Kasumi-1 (cell line): Measurements from ENCODE around the gene KLK1.
"Not testable (repeated sequence)": the region's sequence is repeated elsewhere in the genome, so short reads cannot be mapped to it uniquely, and the experiment has no call there.

Source experiments
- DNase-seq, 2 experiments: peaks; one replicate each; lab custom pipeline; 2025; lab: John Stamatoyannopoulos, UW

Gene KLK1

DNA sequence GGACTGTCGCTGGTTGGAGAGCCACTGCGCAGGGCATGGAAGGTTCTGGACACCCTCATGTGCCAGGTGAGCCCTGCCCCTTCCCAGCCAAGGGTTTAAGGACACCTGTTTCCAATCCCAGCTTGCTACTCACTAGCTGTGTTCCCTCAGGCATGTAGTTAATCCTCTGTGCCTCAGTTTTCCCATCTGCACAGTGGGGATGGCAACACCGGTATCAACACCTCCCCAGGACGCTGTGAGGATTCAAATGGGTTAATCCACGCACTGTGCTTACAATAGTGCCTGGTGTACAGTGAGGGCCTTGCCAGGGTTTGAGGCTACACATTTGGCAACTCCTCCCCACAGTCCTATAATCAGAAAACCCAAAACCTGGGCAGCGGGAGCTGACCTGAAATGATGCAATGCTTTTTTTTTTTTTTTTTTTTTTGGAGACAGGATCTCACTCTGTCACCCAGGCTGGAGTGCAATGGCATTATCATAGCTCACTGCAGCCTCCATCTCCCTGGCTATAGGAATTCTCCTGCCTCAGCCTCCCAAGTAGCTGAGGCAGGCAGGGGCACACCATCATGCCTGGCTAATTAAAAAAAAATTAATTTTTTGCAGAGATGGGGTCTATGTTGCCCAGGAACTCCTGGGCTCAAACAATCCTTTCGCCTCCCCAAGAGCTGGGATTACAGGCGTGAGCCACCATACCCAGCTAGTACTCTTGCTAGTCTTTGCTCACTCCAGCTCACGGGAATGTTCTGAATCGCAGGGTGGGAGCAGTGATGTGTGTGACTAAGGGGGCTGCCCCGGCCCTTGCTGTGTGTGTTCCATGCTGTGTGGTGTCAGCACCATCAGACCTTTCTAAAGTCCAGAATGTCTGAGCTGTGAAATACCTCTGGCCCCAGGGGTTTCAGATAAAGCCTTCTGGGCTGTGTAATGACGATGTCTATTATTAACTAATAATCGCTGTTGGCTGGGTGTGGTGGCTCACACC is 31.0 kb downstream of the KLK1 start:
- no peak for DNase-seq

DNA sequence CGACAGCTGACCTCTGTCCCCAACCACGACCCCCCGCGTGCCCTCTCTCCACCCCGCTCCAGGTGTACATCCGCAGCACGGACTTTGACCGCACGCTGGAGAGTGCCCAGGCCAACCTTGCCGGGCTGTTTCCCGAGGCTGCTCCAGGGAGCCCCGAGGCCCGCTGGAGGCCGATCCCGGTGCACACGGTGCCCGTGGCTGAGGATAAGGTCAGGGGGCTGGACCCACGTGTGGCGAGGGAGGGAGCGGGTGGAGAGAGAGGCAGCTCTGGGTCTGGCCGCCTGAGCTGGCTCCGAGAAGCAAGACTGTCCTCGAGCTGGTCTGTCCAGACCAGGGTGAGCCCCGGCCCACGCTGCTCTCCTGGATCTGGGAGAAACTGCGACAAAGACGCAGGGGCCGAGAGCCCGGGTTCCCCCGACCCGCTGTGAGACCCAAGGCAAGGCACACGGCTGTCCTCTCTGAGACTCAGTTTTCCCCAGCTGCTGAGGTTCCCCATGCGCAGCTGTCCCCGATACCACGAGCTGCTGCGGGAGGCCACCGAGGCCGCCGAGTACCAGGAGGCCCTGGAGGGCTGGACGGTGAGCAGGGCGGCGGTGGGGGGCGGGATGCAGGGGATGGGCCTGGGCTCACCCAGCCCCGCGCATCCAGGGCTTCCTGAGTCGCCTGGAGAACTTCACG is 31.9 kb downstream of the KLK1 start:
- DNase-seq = no peak

- no peak for DNase-seq
Observed at GRCh38 chr19:50790922-50791467, 32.6 kb downstream of the KLK1 start.

GRCh38 chr19:50790396-50790795 is 33.2 kb downstream of the KLK1 start, which contains the start of gene ACP4:
TSS of gene ACP4 (plus strand) at chr19:50790415. CDS start at chr19:50790415, 0 bp downstream.
- DNase-seq = no peak

- no peak for DNase-seq
Observed at GRCh38 chr19:50785329-50785728, 38.3 kb downstream of the KLK1 start.

GRCh38 chr19:50784710-50785109 is 38.9 kb downstream of the KLK1 start:
- DNase-seq = no peak

GRCh38 chr19:50783848-50784152 is 39.8 kb downstream of the KLK1 start:
- DNase-seq = not testable (repeated sequence)

DNA sequence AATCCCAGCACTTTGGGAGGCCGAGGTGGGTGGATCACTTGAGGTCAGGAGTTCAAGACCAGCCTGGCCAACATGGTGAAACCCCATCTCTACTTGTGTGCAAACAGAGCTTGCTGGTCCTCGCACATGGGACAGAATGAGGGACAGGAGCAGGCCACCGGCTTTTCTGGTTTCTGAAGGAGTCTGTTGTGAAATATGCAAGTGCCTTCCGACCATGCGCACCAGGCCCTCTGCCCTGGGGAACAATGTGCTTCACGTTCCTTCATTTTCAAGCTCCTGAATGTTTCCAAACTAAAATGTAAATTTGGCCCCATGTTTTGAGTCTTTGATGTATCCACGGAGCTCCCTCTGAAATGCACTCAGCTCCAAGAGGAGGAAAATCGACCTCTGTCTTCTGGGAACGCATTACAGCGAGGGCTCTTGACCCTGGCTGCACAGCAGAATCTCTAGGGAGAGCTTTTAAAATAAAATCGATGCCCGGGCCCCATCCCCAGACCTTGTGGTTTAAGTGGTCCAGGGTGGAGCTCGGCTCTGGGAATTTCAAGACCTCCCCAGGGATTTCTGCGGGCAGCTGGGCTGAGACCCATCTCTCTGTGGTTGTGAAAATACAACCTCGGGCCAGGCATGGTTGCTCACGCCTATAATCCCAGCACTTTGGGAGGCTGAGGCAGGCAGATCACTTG is 42.7 kb downstream of the KLK1 start:
- DNase-seq = no peak

GRCh38 chr19:50779504-50780457 is 43.8 kb downstream of the KLK1 start:
- no peak for DNase-seq

- DNase-seq = no peak
Observed at GRCh38 chr19:50778906-50779430, 44.6 kb downstream of the KLK1 start.

DNA sequence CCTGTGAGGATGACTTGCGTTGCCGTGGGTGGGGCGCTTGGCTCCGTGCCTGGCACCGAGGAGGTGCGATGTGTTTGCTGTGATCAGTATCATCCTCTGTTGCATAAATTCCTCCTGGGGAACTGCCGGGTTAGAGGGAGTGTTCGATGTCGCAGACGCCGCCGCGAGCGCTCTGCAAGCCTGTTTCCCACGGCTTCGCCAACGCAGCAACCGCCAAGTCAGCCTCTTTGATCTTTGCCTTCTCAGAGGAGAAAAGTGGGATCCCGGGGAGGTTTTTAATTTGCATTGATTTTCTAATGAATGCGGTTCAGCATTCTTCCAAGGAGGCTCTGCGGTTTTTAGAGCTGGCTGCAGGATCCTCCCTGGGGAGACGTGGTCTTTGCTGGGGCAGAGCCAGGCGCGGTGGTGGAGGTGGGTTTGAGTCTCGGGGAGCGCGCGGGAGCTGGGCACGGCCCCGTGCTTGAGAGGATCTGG is 45.7 kb downstream of the KLK1 start:
- no peak for DNase-seq

DNA sequence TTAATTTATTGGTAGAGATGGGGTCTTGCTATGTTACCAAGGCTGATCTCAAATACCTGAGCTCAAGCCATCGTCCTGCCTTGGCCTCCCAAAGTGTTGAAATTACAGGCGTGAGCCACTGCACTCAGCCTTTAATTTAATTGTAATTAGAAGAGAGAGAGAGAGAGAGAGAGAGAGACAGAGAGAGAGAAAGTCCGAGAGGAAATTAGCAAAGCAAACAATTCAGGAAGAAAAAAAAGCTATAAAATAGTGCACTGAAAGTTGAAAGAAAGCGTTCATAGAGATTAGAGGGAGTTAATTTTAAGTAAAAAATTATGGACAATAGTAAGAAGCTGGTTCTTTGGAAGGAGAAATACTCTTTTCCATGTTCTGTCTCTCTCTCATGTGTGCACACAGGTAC is 46.3 kb downstream of the KLK1 start:
- DNase-seq = no peak

DNA sequence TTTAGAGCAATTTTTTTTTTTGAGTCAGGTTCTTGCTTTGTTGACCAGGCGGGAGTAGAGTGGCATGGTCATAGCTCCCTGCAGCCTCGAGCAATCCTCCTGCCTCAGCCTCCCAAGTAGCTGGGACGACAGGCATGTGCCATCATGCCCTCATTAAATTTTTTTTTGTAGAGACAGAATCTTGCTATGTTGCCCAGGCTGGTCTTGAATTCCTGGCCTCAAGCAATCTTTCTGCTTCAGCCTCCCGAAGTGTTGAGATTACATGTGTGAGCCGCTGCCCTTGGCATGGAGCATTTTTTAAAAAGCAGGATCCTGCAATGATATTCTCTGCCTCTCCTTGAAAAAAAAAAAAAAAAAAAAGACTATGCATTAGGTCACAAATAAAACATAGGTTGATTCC is 47.5 kb downstream of the KLK1 start:
- DNase-seq = no peak

DNA sequence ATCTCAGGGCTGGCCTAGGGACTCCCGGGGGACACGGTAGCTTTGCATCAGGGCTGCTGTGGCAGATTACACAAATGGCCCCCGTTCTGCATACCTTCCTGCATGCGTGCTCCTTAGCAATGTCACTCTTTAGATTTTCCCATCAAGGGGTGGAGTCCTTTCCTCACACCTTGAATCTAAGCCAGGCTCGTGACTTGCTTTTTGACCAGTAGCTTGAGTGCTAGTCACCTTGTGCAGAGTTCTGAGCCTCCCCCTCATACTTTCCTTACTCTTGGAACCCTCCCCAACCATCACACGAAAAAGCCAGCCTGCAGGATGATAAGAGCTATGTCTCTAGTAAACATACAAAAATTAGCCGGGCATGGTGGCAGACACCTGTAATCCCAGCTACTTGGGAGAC is 50.1 kb downstream of the KLK1 start:
- DNase-seq = not testable (repeated sequence)

DNA sequence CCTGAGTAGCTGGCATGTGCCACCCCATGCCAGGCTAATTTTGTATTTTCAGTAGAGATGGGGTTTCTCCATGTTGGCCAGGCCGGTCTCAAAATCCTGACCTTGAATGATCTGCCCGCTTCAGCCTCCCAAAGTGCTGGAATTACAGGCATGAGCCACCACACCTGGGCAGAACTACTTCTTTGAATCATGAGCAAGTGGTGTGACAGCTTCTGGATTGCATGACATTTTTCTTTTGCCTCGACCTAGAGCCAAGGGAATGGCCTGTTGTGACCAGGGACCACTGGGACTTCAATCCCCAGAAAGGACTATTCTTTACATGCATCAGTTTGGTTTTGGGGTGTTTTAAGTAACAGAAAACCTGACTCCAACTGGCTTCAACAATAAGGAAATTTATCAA is 50.7 kb downstream of the KLK1 start:
- DNase-seq = not testable (repeated sequence)

DNA sequence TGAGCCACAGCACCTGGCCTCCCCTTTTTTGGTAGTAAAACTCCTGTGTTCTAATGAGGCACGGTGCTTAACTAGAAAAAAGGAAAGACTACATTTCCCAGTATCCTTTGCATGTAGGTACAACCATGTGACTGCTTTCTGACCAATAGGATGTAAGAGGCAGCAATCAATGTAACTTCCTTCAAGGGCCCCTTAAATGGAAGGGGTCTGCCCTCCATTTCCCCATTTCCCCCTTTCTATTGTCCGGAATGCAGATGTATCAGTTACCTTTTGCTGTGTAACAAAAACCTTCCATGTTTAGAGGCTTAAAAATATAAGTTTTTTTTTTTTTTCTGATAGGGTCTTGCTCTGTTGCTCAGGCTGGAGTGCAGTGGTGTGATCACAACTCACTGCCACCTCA is 51.1 kb downstream of the KLK1 start:
- peak; percentile 32 to 58 for DNase-seq

GRCh38 chr19:50770888-50771287 is 52.7 kb downstream of the KLK1 start:
- DNase-seq = no peak

GRCh38 chr19:50770164-50770563 is 53.4 kb downstream of the KLK1 start, which contains the start of gene GPR32:
TSS of gene GPR32 (plus strand) at chr19:50770464. CDS start at chr19:50770601, 137 bp downstream.
- DNase-seq = not testable (repeated sequence)
